ENCODE results near the gene TBC1D5.
"Not testable (repeated sequence)": the region's sequence is repeated elsewhere in the genome, so short reads cannot be mapped to it uniquely, and the experiment has no call there.

Gene TBC1D5

GRCh38 chr3:17394541-17395155 is 347.8 kb downstream of the TBC1D5 start:
- DNase-seq, result no peak

- not testable (repeated sequence) for DNase-seq
Measured at GRCh38 chr3:17392516-17392915, 349.9 kb downstream of the TBC1D5 start.

- no peak for DNase-seq
Measured at GRCh38 chr3:17390785-17391184, 351.6 kb downstream of the TBC1D5 start.

GRCh38 chr3:17387108-17387507 is 355.3 kb downstream of the TBC1D5 start:
- DNase-seq, result no peak

GRCh38 chr3:17386432-17386831 is 356.0 kb downstream of the TBC1D5 start:
- no peak for DNase-seq

- DNase-seq, result no peak
Measured at GRCh38 chr3:17384567-17385296, 357.7 kb downstream of the TBC1D5 start.

DNA sequence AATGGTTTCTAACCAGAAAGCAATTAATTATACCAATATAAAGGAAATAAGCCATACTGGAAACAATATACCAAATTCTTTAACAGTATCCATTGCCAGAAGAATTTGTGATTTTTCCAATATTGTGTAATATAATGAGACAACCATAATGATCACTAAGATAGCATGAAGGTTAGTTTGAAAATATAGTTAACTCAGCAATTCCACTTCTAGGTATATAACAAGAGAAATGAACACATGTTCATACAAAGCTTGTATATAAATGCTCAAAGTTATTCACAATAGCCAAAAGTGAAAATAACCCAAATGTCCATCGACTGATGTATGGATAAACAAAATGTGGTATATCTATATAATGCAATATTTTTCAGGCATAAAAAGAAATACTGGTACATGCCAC is 369.1 kb downstream of the TBC1D5 start:
- no peak for DNase-seq

- DNase-seq, result no peak
Measured at GRCh38 chr3:17372362-17373210, 369.8 kb downstream of the TBC1D5 start.

DNA sequence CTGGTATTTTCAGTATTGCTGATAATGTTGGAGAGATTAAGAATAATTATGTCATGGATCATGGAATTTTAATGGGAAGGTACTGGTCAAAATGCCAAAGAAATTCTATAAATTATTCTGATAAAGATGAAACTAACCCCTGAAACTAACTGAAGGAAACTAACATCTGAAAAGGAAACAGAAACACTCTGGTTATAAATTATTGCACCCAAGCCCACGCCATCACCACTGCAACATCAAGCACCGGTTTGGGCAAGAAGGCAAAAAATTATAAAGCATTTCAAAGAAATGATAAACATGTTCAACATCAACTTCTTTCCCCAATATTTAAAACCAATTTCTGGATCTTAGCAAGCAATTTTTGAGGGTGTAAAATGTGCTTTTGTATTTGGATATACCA is 372.5 kb downstream of the TBC1D5 start:
- DNase-seq, result no peak

- no peak for DNase-seq
Measured at GRCh38 chr3:17367171-17367570, 375.3 kb downstream of the TBC1D5 start.

DNA sequence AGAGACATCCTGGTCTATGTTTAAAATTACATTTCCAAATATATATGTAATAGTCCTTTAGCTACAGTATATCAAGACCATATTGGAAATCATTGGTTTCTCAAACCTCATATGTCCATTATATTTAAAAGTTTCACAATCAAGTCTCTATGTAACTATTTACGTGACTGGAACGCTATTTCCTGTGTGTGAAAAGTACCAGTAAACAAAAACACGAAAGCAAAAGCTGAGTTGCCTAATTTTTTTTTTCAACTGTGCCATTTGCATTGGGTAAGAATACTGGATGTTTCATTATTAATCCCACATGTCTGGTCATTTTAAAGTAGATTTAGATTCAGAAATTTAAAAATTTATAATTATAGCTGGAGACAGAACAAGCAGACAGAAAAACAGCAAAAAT is 381.4 kb downstream of the TBC1D5 start:
- no peak for DNase-seq

GRCh38 chr3:17359911-17360310 is 382.5 kb downstream of the TBC1D5 start:
- DNase-seq, result no peak

GRCh38 chr3:17357035-17357710 is 385.3 kb downstream of the TBC1D5 start:
- no peak for DNase-seq

DNA sequence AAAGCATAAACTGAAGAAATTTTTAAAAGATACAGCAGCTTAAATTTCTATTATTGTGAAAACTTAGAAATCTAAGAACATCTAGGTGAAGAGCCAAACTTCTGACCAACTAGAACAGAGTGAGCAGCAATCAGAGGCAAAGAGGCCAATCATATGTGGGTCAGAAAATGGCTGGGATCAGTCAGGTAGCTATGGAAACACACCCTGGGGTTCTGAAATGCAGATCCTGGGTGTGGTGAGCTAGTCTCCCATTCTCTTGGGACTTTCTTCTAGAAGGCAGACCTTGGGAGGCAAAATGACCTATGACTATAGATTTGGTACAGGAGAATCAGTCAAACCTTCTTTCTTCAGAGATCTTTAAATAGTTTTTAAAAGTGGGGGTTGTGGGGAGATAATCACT is 385.8 kb downstream of the TBC1D5 start:
- DNase-seq, result no peak

DNA sequence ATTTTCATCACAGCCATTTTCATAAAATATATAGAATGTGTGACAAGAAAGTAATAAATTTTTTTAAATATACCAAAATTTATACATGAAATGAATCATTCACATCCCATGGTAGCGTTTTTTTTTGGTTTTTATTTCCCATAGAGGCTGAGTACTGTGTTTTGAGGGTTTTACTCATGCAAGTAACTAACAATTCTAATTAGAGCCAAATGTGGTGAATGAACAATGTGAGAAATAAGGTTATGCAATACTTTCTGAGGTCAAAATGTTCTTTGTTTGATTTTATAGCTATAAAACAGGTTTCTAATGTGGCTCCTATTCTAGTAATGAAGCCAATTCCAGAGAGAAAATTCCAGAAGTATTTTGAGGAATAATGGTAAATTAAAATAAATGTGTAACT is 386.8 kb downstream of the TBC1D5 start:
- DNase-seq, result no peak

DNA sequence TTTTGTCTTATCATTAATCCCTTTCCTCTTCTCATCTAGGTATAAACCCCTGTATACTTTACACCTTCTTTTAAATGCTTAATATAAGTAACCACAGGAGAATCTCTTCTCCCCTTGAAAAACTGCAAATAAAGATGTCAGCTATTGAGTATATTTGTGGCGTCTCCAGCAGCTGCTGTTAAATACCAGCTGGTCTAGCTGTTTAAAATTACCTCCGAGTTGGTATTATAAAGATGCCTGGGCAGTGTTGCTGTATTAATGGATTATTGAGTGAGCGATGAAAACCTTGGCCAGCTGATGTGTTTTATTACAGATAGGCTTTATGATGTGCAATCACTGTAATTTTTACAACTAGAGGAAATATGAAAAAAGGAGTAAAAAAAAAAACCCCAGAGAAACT is 388.1 kb downstream of the TBC1D5 start:
- no peak for DNase-seq

- DNase-seq, result no peak
Measured at GRCh38 chr3:17352620-17353019, 389.8 kb downstream of the TBC1D5 start.

- DNase-seq, result not testable (repeated sequence)
Measured at GRCh38 chr3:17351193-17351592, 391.2 kb downstream of the TBC1D5 start.

DNA sequence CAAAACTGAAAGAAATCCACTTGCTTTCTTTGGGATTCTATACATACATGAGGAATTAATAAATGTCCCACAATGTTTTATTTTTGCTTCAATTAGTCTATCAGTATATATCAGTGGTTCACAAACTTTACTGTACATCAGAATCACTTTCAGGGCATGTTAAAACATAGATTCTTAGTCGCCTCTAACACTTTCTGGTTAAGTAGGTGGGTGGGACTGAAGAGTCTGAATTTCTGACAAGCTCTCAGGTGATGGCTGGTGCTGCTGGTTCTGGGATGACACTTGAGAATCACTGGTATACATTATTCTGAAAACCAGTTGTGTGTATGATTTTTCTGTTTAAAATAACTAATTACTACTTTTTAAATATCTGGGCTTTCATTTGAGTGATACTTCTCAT is 393.3 kb downstream of the TBC1D5 start:
- DNase-seq, result no peak

GRCh38 chr3:17342119-17342518 is 400.3 kb downstream of the TBC1D5 start:
- no peak for DNase-seq

GRCh38 chr3:17340693-17341092 is 401.7 kb downstream of the TBC1D5 start:
- no peak for DNase-seq

DNA sequence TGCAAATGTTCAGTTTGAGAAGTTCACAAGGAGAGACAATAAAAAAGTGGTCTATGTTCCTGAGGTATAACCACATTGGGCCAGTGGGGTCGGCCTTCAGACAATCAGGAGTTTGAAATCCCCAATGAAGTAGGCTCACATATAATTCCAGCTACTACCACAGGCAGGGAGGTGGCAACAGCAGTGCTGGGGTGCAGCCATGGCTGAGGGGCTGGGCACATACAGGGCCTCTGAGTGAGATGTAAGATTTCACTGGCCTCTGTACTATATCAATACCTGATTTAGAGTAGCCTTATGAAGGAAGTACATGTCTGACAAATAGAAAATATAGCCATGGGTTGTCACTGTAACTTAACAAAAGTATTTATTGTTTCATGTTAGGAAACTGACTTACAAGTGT is 402.2 kb downstream of the TBC1D5 start:
- no peak for DNase-seq

DNA sequence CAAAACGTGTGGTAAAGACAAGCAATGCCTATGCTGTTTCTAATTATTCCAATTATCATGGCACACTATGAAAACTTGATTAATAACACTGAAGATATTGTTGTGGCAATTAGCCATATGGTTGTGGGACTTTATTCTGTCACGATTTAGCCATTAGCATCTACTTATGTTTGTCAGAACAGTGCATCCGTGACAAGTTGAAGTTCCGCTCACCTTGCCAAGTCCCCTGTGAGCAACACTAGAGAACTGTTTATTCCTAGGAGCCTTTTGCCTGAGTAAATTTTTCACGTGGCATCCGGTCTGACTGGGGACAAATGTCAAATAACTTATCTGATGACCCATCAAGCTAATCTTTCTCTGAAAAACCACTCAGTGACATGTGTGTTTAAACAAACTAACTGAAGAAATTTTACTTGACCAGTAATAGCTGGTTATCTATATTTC is 403.3 kb downstream of the TBC1D5 start:
- DNase-seq, result no peak

All from NCI-H1436 (cell line).